Uterus (tissue), 2 donors: ENCODE results near the gene PCSK7.

ENCODE experiments used
- POLR2A ChIP-seq, 2 donors: fragments of 450-650 bp; IDR thresholded peaks; one replicate each; pipeline ENCODE4 v1.6.1; 2016; ENCODE audit warnings: antibody characterized with exemption in 2 of 2, mild to moderate bottlenecking in 1 of 2, moderate library complexity in 1 of 2
- TF ChIP-seq, protein P1 (sequence below), 4 experiments: fragments of 200-600 bp in 2 of 4; fragments of 450-650 bp in 2 of 4; sonication (generic) in 2 of 4; IDR thresholded peaks; one replicate each; pipeline ENCODE4 v1.5.1; 2016 to 2019; ENCODE audit warnings: antibody characterized with exemption in 4 of 4, mild to moderate bottlenecking in 2 of 4, moderate library complexity in 1 of 4

DNA sequence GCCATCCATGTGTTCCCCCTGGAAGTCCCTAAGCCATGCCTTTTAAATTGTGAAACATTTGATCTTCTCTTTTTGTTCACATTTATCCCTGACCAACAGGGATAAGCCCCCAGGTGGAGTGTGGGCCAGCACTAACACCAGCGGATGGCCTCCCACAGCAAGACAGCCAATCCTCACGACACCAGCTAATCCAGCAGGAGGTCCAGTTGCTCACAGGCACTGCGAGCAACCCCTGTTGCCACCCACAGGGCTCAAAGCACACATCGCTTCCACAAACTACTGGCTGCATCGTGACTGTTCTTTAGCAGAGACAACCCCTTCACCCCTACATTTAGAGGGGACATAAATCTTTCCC, 2.0 kb downstream of the PCSK7 start:
- TF ChIP-seq, protein P1, sequence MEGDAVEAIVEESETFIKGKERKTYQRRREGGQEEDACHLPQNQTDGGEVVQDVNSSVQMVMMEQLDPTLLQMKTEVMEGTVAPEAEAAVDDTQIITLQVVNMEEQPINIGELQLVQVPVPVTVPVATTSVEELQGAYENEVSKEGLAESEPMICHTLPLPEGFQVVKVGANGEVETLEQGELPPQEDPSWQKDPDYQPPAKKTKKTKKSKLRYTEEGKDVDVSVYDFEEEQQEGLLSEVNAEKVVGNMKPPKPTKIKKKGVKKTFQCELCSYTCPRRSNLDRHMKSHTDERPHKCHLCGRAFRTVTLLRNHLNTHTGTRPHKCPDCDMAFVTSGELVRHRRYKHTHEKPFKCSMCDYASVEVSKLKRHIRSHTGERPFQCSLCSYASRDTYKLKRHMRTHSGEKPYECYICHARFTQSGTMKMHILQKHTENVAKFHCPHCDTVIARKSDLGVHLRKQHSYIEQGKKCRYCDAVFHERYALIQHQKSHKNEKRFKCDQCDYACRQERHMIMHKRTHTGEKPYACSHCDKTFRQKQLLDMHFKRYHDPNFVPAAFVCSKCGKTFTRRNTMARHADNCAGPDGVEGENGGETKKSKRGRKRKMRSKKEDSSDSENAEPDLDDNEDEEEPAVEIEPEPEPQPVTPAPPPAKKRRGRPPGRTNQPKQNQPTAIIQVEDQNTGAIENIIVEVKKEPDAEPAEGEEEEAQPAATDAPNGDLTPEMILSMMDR (IDR thresholded peaks at IDR 0.05): no peak
- TF ChIP-seq POLR2A (IDR thresholded peaks at IDR 0.05): no peak
